Fibroblast of pulmonary artery (primary cell): ENCODE measurements around the gene FOXC2.

Experiments
- DNase-seq: peaks from one replicate; pipeline ENCODE4 v3.0.0-alpha.2; 2010; ENCODE audit warnings: low read depth
- H3K4me3 ChIP-seq: replicated peaks from 2 replicates; pipeline ENCODE4 v1.5.1; 2011; ENCODE audit warnings: low read depth, mild to moderate bottlenecking, control low read depth, low read length, moderate library complexity
- CTCF ChIP-seq: IDR thresholded peaks from 2 replicates; pipeline ENCODE4 v1.5.1; 2011; ENCODE audit warnings: mild to moderate bottlenecking, control low read depth, low read length, inconsistent platforms; ENCODE audit errors: missing control alignments

Gene FOXC2

GRCh38 chr16:86598607-86599565 is 32.3 kb downstream of the FOXC2 start:
- no peak for TF ChIP-seq CTCF
- no peak for DNase-seq
- H3K4me3 ChIP-seq = no peak overlapping the region

- TF ChIP-seq CTCF = no peak
- H3K4me3 ChIP-seq = no peak overlapping the region
- DNase-seq = no peak
Observed at GRCh38 chr16:86601356-86601755, 34.7 kb downstream of the FOXC2 start.

GRCh38 chr16:86602521-86602920 is 35.9 kb downstream of the FOXC2 start:
- no peak overlapping the region for H3K4me3 ChIP-seq
- DNase-seq = no peak
- no peak for TF ChIP-seq CTCF

GRCh38 chr16:86604436-86605193 is 38.0 kb downstream of the FOXC2 start:
- H3K4me3 ChIP-seq = no peak overlapping the region
- no peak for DNase-seq
- TF ChIP-seq CTCF = no peak

GRCh38 chr16:86605950-86606349 is 39.3 kb downstream of the FOXC2 start:
- no peak for TF ChIP-seq CTCF
- no peak overlapping the region for H3K4me3 ChIP-seq
- no peak for DNase-seq

GRCh38 chr16:86608301-86608747 is 41.7 kb downstream of the FOXC2 start:
- no peak overlapping the region for H3K4me3 ChIP-seq
- DNase-seq = no peak
- TF ChIP-seq CTCF = no peak
